ENCODE results near the gene MB21D2.

Gene MB21D2

GRCh38 chr3:192901435-192901834 lies 16.2 kb downstream of the MB21D2 start:
- in situ Hi-C loops (cut with MboI; ENCODE audit: low pct_unique_long_range_greater_than_20kb, low sequenced_read_pairs, unreplicated experiment) = no loop called here
- no peak for DNase-seq (ENCODE audit: low spot score)
- no peak for TF ChIP-seq CTCF (IDR thresholded peaks at IDR 0.05; ENCODE audit: extremely low read depth, insufficient read depth, missing control alignments)

DNA sequence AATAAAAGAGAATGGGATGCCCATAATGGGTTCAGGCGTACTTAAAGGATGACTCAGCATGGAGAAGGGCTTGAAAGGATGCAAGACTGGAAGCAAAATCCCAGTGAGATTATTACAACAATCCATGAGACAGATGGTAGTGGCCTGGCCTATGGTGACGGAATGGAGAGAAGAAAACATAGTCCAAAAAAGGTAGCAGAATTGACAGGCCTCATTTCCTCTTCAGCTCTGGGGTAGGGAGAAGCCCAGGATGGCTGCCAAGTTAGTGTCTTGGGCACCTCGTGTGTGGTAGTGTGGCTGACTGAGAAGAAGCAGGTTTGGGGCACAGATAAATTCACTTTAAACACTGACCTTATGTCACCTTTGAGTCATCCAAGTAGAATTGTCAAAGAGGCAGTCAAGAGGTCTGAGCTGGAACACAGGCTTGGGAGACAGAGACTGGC lies 18.1 kb downstream of the MB21D2 start:
- TF ChIP-seq CTCF (IDR thresholded peaks at IDR 0.05; ENCODE audit: extremely low read depth, insufficient read depth, missing control alignments) = no peak
- no peak for DNase-seq (ENCODE audit: low spot score)
- in situ Hi-C loops (cut with MboI; ENCODE audit: low pct_unique_long_range_greater_than_20kb, low sequenced_read_pairs, unreplicated experiment) = no loop called here

GRCh38 chr3:192897005-192897404 lies 20.7 kb downstream of the MB21D2 start:
- TF ChIP-seq CTCF (IDR thresholded peaks at IDR 0.05; ENCODE audit: extremely low read depth, insufficient read depth, missing control alignments) = no peak
- in situ Hi-C loops (cut with MboI; ENCODE audit: low pct_unique_long_range_greater_than_20kb, low sequenced_read_pairs, unreplicated experiment) = no loop called here
- no peak for DNase-seq (ENCODE audit: low spot score)

DNA sequence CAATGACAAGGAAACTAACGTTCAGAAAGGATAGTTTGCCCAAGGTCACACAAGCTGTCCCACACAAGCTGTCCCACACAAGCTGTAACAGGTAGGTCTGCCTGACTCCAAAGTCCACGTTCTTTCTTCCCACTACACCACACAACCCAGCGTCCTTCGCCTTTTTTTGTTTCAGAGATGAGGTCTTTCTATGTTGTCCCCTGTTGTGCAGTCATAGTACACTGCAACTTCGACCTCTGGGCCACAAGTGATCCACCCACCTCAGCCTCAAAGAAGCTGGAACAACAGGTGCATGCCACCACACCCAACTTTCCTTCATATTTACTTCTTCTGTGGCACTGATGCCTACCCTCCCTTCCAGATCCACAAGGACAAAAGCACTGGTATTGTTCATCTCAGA lies 21.4 kb downstream of the MB21D2 start:
- in situ Hi-C loops (cut with MboI; ENCODE audit: low pct_unique_long_range_greater_than_20kb, low sequenced_read_pairs, unreplicated experiment) = no loop called here
- TF ChIP-seq CTCF (IDR thresholded peaks at IDR 0.05; ENCODE audit: extremely low read depth, insufficient read depth, missing control alignments) = no peak

GRCh38 chr3:192894676-192895075 lies 23.0 kb downstream of the MB21D2 start:
- in situ Hi-C loops (cut with MboI; ENCODE audit: low pct_unique_long_range_greater_than_20kb, low sequenced_read_pairs, unreplicated experiment) = no loop called here
- no peak for TF ChIP-seq CTCF (IDR thresholded peaks at IDR 0.05; ENCODE audit: extremely low read depth, insufficient read depth, missing control alignments)
- DNase-seq (ENCODE audit: low spot score) = no peak

More for the DNA sequence above, 21.4 kb downstream of the MB21D2 start:
- DNase-seq (ENCODE audit: low spot score) = no peak

GRCh38 chr3:192892981-192893700 lies 24.5 kb downstream of the MB21D2 start:
- in situ Hi-C loops (cut with MboI; ENCODE audit: low pct_unique_long_range_greater_than_20kb, low sequenced_read_pairs, unreplicated experiment) = no loop called here
- TF ChIP-seq CTCF (IDR thresholded peaks at IDR 0.05; ENCODE audit: extremely low read depth, insufficient read depth, missing control alignments) = no peak
- peak; percentile 69 for DNase-seq (ENCODE audit: low spot score)
